Left renal cortex interstitium (tissue), 4 donors: ENCODE data around the gene AKR1C2. TPM values are rescaled to one million over a fixed set of nuclear protein-coding genes. Genes with fewer than 3 reads are reported as not detected.

Source experiments
- DNase-seq, 4 donors: peaks; one replicate each; pipeline ENCODE4 v3.0.0-alpha.2; 2013; ENCODE audit warnings: low read depth in 4 of 4, low spot score in 2 of 4, missing footprints in 1 of 4
- polyA plus RNA-seq, 4 donors: library from polyadenylated mRNA; unstranded; fragments of 120-200 nt; gene quantifications; one replicate each; pipeline ENCODE4 v1.2.1, GENCODE V29; 2013; ENCODE audit not compliant: insufficient read length in 4 of 4

The AKR1C2 gene
- polyA plus RNA-seq, 4 donors: 5.9 to 15.0 (median 8.1) TPM

DNA sequence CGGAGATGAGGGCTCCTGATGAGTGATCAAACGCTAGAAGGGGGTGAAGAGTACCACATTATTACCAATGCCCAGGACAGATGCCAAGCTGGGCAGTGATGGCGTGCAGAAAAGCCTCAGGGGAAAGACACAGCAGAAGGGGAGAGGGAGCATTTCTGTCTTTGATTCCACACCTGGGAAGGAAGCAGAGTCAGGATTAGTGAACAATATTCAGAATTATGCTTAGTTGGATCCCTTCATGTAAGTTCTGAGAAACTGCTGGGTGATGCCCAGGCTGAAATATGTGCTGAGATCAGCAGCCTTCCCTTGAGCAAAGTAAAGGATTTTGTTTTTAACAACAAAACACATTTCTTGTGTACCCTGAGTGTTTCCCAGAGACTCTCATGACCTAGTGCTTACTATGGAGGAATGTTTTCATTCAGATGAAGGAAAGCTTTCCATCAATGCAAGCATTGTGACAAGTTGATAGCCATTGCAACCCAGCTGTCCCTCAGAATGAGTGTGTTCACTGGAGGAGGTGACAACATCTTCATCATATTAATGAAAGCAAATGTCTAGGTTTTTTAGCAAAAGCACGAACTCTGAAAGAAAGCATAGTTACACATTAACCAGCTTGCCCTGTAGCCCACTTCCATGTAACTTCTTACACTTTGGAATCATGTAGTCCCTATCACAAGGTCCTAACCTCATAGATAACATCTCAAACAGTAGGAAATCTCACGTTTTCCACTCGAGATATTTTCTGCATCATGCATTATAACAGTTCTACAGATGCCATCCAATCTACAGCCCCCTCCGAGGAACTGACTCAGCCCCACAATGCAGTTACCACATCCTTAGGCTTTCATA, 64.2 kb downstream of the AKR1C2 start:
- DNase-seq: no peak

Other genes with a start within 250 kb of the AKR1C2 start
- 1 to 10 TPM; 7.9 to 9.4 (median 8.5) TPM for gene AKR1E2, start 177.7 kb downstream of the AKR1C2 start, polyA plus RNA-seq
- gene AKR1C1, start 40.4 kb downstream of the AKR1C2 start, polyA plus RNA-seq: 10 to 100 TPM; 11.8 to 17.9 (median 15.1) TPM
- gene AKR1C3, start 90.6 kb upstream of the AKR1C2 start, polyA plus RNA-seq: 10 to 100 TPM; 55.6 to 83.5 (median 59.9) TPM
- under 1 TPM; 0.16 to 0.43 (median 0.25) TPM for gene AKR1C8, start 181.3 kb upstream of the AKR1C2 start, polyA plus RNA-seq
- gene AKR1C4, start 193.0 kb upstream of the AKR1C2 start, polyA plus RNA-seq: not detected